Stimulated activated CD4-positive, alpha-beta T cell treated with anti-CD3 and anti-CD28 coated beads, Interleukin-1b, Interleukin-23, amount 100 ng/mL, for 1 hour (primary cell): ENCODE results near the gene COL20A1.
A peak's percentile ranks its signal among the peaks of the same experiment; 100 is the strongest.
"Not testable (repeated sequence)": the region's sequence is repeated elsewhere in the genome, so short reads cannot be mapped to it uniquely, and the experiment has no call there.

Source experiments
- DNase-seq, 2 donors: peaks; one replicate each; pipeline ENCODE4 v3.0.0-alpha.2; 2020; ENCODE audit warnings: low read depth in 2 of 2

The COL20A1 gene

GRCh38 chr20:63290677-63291472 lies 2.1 kb upstream of the COL20A1 start:
- peak in 1 of 2 donors; percentile 56 for DNase-seq

DNA sequence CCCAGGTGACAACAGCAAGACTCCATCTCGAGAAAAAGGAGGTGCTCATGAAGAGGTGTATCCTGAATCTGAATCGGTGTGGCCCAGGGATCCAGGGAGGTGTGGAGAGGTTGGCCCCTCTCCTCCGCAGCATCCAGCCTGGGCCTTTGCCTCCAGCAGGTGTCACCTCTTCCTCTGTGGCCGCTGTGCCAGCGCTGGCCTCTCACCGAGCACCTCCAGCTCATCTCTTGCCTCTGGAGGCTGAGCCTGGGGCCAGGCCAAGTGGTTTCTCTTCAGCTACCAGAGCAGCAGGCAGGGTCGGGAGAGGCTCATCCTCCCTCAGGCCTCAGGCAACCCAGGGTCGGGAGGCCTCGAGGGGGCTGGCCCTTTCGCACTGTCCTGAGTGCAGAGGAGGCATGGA lies 1.2 kb upstream of the COL20A1 start:
- DNase-seq, result no peak

GRCh38 chr20:63292292-63292701 lies 689 bp upstream of the COL20A1 start:
- no peak for DNase-seq

DNA sequence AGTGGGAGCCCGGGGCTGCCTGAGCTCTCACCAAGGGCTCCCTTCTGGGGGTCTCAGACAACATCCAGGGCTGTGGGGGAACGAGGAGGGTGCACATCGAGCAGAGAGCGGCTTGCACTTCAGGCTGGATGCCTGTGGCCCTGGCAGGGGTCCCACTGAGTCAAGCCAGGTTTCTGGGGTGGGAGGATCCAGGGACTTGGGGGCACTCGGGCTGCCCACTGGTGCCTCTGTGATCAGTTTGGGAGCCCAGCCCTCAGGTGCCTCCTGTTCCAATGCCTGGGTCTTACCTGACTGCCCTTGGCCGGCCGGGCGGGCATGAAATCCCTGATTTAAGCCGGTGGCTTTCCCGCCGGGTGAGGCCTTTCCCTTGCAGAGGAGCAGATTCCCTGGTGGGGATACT lies 470 bp downstream of the COL20A1 start:
- DNase-seq, result no peak

- DNase-seq, result no peak
Measured at GRCh38 chr20:63293871-63294535, 1.0 kb downstream of the COL20A1 start.

- DNase-seq, result no peak
Measured at GRCh38 chr20:63294536-63294900, 1.5 kb downstream of the COL20A1 start.

- DNase-seq, result no peak
Measured at GRCh38 chr20:63295018-63295417, 2.0 kb downstream of the COL20A1 start.

DNA sequence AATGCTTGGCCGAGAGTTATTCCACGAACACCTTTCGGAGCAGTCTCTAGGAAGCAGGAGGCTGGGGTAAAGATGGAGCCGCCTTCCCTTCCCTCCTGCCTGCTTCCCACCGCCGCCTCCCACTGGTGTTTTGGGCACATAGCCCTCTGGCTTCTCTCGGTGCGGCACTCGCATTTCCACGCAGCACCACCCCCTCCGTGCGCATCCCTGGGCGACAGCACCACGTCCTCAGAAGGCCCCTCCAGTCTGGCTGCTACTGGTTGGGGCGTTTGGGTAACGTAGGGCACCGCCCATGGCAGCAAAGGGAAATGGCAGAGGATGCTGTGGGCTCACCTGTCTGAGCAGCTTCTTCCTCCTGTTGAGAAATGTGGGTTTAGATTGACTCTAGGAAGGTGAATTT lies 2.4 kb downstream of the COL20A1 start:
- no peak for DNase-seq

- DNase-seq, result no peak
Measured at GRCh38 chr20:63295846-63296245, 2.9 kb downstream of the COL20A1 start.

- DNase-seq, result no peak
Measured at GRCh38 chr20:63296531-63297299, 3.7 kb downstream of the COL20A1 start.

DNA sequence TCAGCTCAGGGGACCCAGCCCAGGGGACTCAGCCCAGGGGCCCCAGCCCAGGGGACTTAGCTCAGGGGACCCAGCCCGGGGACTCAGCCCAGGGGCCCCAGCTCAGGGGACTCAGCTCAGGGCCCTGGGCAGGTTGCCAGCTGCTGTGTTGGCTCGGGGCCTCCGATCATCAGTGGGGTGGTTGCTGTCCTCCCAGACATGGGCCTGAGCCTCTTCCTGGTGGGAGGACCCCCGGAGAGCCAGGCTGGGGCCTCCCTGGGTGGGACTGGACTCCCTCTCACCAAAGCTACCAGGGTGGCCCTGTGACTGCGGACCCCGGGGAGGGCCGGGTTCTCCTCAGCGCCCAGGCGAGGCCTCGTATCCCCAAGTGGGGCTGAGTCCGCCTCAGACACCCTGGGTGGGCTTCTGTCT lies 4.4 kb downstream of the COL20A1 start:
- no peak for DNase-seq

DNA sequence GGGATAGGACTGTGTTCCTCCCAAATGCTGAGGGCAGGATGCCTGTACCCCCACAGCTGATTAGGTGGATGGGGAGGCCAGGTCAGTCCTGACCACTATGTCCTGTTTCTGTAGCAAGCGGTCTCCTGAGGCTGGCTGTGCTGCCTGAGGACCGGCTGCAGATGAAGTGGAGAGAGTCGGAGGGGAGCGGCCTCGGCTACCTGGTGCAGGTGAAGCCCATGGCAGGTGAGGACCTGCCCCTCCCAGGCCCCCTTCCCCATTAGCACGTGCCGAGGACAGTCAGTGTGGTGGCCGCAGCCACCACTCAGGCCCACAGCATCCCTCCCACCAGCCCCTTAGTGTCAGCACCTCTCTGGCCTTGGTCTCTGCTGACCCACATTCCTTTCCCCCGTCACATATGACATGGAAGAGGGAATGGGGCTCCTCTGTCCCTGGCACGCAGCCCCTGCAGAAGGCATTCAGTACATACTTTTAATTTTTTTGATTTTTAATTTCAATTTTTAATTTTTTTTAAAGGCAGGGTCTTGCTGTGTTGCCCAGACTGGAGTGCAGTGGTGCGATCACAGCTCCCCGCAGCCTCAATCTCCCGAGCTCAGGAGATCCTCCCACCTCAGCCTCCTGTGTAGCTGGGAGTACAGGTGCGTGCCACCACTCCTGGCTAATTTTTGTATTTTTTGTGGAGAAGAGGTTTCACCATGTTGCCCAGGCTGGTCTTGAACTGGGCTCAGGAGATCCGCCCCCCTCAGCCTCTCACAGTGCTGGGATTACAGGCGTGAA lies 5.0 kb downstream of the COL20A1 start:
- no peak for DNase-seq

GRCh38 chr20:63298731-63299312 lies 5.8 kb downstream of the COL20A1 start:
- no peak for DNase-seq

DNA sequence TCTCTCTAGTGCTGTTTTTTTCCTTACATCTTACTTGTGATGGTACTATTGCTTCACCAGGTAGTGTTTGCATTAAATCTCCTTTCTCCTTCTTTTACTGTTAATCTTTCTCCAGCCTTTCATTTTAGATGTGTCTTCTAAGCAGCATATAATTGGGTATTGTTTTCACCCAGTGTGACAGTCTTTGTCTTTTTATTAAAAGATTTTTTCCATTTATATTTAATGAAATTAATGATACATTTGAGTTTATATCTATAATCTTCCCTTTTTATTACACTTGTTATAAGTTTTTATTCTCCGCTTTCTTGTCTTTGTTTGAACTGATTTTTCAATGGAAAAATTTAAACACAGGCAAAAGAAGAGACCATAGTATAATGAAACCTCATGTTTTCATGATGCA lies 8.7 kb downstream of the COL20A1 start:
- no peak for DNase-seq

DNA sequence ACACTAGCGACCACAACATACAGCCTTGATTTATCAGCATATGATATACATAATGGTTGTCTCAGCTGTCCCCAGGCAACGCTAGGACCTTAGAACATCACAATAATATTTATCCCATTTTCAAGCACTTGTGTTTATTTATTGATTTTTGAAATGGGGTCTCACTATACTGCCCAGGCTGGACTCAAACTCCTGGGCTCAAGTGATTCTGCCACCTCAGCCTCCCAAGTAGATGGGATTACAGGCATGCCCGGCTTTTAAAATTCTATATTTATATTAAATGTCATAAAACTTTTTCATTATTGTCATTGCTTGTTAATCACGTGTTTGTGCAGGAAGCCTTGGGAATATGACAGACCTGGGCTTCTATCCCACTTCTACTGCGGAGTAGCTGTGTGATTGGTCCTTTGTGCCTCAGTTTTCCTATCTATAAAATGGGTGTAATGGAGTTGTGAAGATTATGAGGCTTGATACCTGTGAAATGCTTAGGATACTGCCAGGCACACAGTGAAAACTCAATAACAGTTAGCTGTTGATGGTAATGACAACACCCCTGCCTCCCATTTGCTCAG lies 10.2 kb downstream of the COL20A1 start:
- DNase-seq, result no peak

GRCh38 chr20:63305393-63305792 lies 12.4 kb downstream of the COL20A1 start:
- DNase-seq, result no peak

GRCh38 chr20:63305933-63306672 lies 13.1 kb downstream of the COL20A1 start:
- DNase-seq, result not testable (repeated sequence)

DNA sequence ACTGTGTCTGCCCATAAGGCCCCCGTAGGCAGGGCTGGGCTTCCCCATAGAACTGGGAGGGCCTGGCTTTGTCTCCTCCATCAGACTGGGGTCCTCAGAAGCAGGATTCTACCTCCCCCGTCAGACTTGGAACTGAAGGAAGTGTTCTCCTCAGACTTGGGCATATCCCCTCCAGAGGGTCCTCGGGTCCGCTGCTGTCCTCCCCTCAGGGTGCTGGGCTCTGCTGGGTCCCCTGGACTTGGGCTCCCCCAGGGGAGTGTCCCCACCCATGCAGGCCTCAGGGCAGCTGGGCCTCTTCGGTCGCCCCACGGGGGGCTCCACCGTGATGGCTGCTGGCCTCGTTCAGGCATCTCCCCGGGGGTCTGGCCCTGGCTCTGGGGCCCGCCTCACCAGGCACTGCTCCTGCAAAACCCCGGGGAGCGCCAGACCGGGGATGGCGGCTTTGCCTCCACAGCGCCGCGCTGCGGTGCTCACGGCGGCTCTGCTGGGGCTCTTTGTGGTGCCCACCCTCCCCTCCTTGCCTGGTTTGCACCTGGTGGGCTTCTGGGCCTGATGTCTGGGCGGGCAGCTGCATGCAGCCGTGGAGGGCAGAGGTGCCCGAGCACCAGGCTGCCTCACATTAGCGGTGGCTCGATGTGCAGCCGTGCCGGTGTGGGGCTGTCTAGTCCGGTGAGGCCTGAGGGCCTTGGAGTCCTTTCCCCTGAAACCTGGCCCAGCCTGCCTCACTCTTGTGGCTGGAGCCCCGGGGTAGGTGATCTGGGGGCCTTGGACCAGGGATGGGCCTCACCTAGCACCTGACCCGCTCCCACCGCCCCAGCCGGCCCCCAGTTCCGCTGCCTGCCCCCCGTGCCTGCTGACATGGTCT lies 13.9 kb downstream of the COL20A1 start:
- DNase-seq, result no peak

DNA sequence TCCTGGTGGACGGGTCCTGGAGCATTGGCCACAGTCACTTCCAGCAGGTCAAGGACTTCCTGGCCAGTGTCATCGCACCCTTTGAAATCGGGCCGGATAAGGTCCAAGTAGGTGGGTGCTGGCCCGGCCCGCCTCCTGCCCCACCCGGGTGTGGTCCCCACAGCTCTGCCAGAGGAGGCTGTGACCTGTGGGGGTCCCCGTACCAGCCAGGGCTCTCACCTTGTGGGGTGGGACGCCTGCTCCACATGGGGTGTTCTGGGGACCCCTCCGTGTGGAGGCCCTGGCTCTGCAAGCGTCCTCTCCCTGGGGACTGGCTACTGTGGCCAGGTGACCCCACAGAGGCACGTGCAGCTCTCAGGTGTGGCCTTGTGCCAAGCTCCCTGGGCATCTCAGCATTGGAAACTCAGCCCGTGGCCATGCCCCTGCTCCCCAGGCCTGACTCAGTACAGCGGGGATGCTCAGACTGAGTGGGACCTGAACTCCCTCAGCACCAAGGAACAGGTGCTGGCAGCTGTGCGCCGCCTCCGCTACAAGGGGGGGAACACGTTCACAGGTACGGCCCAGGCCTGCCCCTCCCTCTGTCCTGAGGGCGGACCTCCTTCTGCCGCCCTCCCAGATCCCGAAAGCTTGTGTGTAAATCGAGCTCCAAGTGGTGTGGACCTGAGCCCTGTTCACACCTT lies 14.7 kb downstream of the COL20A1 start:
- DNase-seq, result no peak
